Skeletal muscle cell (primary cell): Measurements from ENCODE around the gene MAEL.

Experiments used
- DNase-seq: peaks from one replicate; pipeline ENCODE4 v3.0.0-alpha.2; 2010; ENCODE audit warnings: low read depth
- H3K4me3 ChIP-seq: 2 replicates; pipeline ENCODE4 v1.5.1; 2011; ENCODE audit warnings: low read depth, mild to moderate bottlenecking, control low read depth, low read length, moderate library complexity

Gene MAEL

DNA sequence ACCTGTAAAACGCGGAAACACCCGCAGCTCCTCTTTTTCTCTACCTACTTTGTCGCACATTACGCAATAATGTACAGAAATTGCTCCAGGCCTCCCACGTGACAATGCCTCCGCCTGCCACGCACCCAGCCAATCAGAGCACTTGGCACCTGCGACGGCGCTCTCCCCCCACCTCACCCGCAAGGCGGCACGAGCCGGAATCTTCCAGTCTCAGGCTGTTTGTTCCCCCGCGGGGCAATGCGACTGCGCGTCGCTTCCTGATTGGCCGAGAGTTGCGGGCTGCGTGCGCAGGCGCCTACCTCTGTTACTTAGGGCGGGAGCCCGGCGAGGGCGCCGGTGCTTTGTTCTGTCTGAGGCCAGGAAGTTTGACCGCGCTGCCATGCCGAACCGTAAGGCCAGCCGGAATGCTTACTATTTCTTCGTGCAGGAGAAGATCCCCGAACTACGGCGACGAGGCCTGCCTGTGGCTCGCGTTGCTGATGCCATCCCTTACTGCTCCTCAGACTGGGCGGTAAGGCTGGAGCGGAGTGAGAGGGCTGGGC is at the start of gene MAEL:
Gene MAEL (plus strand): TSS at position 307 of the 542 bp plus-strand sequence. CDS start 73 bp downstream, at position 380.
- no peak for DNase-seq
- no peak within 1 kb of the TSS for H3K4me3 ChIP-seq

GRCh38 chr1:166939741-166940375 is 49.2 kb upstream of the MAEL start:
- no peak for DNase-seq
- H3K4me3 ChIP-seq: no peak overlapping the region

DNA sequence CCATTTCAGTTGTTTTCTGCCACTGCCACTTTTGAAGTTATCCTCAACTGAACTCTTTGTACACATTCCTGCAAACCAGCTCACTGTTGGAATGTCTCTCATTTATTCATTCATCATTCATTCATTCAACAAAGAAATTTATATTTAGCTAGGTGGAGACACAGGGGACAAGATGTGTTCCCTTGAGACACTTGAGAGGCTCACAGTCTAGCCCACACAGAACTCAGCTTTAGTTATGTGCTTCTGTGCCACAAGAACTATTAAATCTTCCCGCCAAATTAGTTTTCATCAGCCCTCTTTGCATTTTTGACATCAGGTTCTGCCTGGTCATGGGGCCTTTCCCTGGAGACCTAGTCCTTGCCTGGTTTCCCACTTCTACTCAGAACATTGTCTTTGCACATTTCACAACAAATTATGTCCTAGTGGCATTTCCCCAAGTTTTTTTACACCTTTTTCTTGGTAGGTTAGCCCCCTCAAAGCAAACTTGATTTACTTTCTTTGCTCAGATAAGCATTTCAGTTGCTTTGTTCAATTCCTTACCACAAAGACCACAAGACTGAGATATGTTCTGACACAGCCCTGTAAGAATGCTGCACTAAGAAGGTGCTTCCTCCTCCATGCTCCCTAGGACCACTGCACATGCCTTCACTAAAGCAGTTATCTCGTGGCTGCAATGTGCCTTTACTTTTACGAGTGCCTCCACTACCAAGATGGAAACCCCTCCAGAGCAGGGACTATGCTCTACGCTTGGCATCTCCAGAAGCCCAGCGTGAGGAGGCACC is 44.7 kb upstream of the MAEL start:
- peak; percentile 16 for DNase-seq
- no peak overlapping the region for H3K4me3 ChIP-seq

- H3K4me3 ChIP-seq: peak overlapping the region; percentile 26
- peak; percentile 8 for DNase-seq
Observed at GRCh38 chr1:166947398-166948043, 41.6 kb upstream of the MAEL start.

DNA sequence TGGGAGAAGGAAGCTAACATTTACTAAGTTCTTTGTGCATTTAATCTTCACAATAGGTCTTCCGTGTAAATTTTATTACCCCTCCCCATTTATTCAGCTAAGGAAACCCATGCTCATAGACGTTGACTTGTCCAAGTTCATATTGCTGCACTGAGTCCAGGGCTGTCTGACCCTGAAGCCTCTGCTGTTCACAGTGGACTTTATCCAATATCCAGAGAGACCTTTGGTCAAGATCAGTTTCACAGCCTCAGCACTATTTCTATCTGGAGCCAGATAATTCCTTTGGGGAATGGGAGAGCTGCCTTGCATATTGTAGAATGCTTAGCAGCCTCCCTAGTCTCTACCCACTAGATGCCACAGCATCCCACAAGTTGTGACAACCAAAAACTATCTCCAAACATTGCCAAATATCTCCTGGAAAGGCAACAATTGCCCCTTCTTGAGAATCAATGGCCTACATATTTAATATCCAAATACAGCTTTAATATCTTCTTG is 40.2 kb upstream of the MAEL start:
- H3K4me3 ChIP-seq: no peak overlapping the region
- no peak for DNase-seq

- no peak for DNase-seq
- H3K4me3 ChIP-seq: no peak overlapping the region
Observed at GRCh38 chr1:166950156-166950555, 38.9 kb upstream of the MAEL start.

- H3K4me3 ChIP-seq: no peak overlapping the region
Observed at GRCh38 chr1:166951050-166951449, 38.0 kb upstream of the MAEL start.

DNA sequence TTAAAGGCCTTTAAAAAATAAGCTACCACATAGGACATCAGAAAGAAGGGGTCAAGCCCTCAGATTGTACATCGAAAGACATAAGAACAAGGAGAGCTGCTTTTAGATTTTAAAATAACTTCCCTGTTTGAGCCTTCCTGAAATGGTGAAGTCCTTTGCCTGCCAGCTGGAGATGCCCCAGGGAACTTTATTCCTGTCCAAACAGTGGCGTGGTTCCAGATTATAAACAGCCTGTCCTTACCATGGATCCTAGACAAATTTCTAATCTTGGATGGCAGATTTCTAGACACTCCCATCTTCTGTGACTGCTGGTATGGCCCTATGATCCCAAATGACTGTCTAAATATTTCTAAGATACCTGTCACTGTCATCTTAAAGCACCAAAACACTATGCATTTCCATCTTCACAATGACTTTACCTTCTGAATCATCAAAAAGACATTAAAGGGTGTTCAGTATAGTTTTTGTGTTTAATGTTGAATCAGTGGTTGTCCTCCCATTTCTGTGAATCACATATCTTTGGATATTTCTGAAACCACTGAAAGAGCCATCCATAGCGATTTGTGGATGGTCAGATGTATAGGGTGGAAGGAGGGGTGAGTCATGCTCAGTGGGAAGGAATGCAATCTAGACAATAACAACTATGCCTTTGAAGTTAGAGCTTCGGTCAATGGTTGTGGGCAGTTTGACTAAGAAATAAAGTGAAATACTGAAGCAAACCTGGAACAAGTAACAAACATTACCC is 36.9 kb upstream of the MAEL start:
- peak; percentile 45 for DNase-seq

More at GRCh38 chr1:166951050-166951449, 38.0 kb upstream of the MAEL start:
- no peak for DNase-seq

DNA sequence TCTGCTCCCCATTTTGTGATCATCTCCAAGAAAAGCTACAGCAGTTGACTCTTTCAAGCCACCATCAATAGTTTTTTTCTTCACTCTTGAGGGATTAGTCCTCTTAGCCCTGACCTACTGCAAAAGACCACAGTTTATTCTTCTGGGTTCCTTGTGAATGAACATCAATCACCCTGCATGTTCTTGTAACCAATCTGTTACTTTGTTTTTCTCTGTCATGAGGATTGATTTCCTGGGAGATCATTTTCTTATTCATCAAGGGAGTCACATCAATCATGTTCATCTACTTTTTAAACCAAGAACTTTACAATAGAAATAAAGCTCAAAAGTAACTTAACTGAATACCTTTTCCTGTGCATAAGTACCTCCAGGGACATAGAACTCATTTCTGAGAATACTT is 35.6 kb upstream of the MAEL start:
- H3K4me3 ChIP-seq: no peak overlapping the region
- no peak for DNase-seq

More for the DNA sequence above, 36.9 kb upstream of the MAEL start:
- H3K4me3 ChIP-seq: no peak overlapping the region

DNA sequence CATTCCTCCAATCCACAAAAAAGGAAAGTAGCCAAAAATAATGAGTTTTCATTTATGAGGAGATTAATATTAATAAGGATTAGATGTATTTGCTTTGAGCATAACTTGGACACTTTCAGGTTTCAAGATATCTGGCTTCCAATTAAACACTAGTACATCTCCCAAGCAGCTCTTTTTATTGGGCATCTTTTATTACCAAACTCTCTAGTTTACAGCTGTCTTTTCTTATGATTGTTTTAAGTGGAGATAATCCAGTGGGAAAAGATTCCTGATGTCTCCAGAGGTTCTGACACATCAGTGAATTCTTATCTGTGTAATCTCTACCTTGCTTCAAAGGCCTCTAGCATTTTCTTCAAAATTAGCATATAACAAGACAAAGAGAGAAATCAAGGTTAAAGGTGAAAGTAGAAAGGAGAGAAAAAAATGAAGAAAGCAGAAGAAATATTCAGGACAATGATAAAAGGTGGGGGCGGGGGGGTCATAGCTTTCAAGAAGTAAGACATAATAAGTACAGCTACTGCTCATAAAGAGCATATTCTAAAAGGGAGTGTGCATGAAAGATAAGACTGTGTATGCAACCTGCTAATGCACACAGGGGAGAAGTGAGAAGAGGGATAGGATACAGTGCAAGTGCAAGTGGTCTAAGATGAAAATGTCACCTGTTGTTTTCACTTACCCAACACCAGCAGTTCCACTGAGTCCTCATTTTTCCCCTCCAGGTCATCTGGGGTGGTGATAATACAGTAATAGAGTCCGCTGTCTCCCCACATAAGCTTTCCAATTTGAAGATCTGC is 32.8 kb upstream of the MAEL start:
- DNase-seq: no peak
- no peak overlapping the region for H3K4me3 ChIP-seq

DNA sequence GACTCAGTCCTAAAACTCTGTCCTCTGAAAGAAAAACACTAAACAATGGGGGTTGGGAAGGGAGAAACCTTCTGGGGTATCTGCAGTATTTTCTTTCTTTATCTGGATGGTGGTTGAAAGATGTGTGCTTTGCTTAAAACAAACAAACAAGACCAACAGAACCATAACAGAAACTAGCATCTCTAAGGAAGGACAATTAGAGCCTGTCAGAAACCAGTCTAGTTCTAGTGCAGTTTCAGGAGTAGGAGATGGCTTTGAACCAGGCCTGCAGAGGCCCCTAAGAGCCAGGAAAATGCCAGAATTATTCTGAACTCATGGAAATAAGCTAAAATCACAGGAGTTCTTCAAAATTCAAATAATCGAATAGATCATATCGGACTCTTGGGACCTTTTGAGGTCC is 32.2 kb upstream of the MAEL start:
- no peak for DNase-seq

DNA sequence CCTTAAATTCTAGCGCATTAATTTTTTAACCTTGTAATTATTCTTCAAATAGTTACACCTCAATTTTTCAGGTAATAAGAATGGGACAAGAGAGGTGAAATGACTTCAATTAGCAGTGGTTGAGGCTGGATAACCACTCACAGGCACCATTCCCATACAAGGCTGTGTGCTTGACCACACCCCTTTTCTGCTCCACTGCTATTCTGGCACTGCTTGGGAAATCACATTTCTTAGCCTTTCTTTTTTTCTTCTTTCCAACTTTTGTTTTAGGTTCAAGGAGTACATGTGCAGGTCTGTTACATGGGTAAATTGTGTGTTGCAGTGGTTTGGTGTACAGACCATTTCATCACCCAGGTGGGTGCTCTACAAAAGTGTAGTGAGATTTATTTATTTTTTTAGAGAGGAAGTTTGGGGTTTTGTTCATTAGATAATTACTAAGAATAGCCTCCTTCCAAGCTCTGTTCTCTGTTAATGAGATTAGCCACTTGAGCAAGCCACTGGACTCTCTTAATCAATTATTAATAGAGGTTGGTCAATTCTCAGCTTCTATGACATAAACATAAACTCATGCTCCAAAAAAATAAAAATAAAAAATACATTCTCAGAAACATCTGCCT is 28.1 kb upstream of the MAEL start:
- DNase-seq: no peak
- no peak overlapping the region for H3K4me3 ChIP-seq

More for the DNA sequence above, 32.2 kb upstream of the MAEL start:
- no peak overlapping the region for H3K4me3 ChIP-seq

GRCh38 chr1:166969074-166969677 is 19.9 kb upstream of the MAEL start:
- DNase-seq: no peak

DNA sequence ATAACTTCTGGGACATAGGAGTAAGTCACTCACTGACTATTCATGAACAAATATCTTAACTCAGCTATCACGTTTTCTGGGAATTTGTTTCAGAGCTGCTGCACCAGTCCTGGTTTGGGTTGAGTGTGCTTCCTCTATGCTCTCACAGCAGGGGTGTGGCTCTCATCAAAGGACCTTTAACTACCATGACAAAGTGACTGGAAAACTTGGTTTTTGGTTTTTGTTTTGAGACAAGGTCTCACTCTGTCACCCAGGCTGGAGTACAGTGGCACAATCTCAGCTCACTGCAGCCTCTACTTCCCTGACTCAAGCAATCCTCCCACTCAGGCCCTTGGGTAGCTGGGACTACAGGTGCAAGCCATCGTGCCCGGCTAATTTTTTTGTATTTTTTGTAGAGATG is 17.8 kb upstream of the MAEL start:
- no peak for DNase-seq

More at GRCh38 chr1:166969074-166969677, 19.9 kb upstream of the MAEL start:
- no peak overlapping the region for H3K4me3 ChIP-seq

DNA sequence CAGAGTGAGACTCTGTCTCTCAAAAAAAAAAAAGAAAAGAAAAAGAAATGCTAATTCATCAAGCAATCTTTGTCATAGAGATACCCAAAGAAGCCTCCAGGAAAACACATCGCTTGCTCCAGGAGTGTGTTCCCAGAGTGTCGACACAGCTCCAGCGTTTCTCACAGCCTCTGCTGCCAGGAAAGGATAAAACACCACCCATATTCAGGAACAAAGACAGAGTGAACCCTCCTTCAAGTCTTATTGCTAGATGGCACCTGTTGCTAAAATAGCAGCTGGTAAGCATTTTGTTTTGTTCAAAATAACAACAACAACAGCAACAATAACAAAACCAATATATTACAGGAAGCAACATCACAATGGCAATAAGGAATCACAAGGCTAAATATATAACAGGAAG is 16.9 kb upstream of the MAEL start:
- no peak overlapping the region for H3K4me3 ChIP-seq
- no peak for DNase-seq

More for the DNA sequence above, 17.8 kb upstream of the MAEL start:
- H3K4me3 ChIP-seq: no peak overlapping the region

GRCh38 chr1:166972826-166973225 is 16.3 kb upstream of the MAEL start:
- H3K4me3 ChIP-seq: no peak overlapping the region
- no peak for DNase-seq

- DNase-seq: no peak
- H3K4me3 ChIP-seq: peak overlapping the region; percentile 48
Observed at GRCh38 chr1:166974647-166975345, 14.3 kb upstream of the MAEL start.
